Type B pancreatic cell (in vitro differentiated cells): ENCODE data around the gene MARVELD1. TPM values are rescaled to one million over a fixed set of nuclear protein-coding genes. Genes with fewer than 3 reads are reported as not detected.

Source experiments
- DNase-seq: peaks from one replicate; pipeline ENCODE4 v3.0.0; 2021; ENCODE audit warnings: mixed read lengths; ENCODE audit not compliant: unreplicated experiment; ENCODE audit errors: extremely low spot score
- H3K27ac Mint-ChIP-seq: 2 replicates; pipeline ENCODE4 v1.8.0; 2021; ENCODE audit warnings: mild to moderate bottlenecking, mixed read lengths
- H3K27me3 Mint-ChIP-seq: 2 replicates; pipeline ENCODE4 v1.8.0; 2021; ENCODE audit warnings: mixed read lengths
- H3K36me3 Mint-ChIP-seq: 2 replicates; pipeline ENCODE4 v1.8.0; 2021; ENCODE audit warnings: mixed read lengths
- H3K4me1 Mint-ChIP-seq: one replicate; pipeline ENCODE4 v1.8.0; 2021; ENCODE audit warnings: mixed read lengths; ENCODE audit not compliant: unreplicated experiment
- H3K4me3 Mint-ChIP-seq: 2 replicates; pipeline ENCODE4 v1.8.0; 2021; ENCODE audit warnings: mild to moderate bottlenecking, mixed read lengths
- H3K9me3 Mint-ChIP-seq: 2 replicates; pipeline ENCODE4 v1.8.0; 2021; ENCODE audit warnings: mixed read lengths
- CTCF ChIP-seq: fragments of 200-600 bp; sonication (generic); conservative IDR thresholded peaks from 2 replicates; pipeline ENCODE4 v1.5.0; 2021; ENCODE audit warnings: antibody characterized with exemption, mild to moderate bottlenecking
- total RNA-seq: library from RNA; stranded (reverse); gene quantifications from 2 replicates; pipeline ENCODE4 v1.2.1, GENCODE V29; 2021; ENCODE audit warnings: low replicate concordance

Gene MARVELD1
- total RNA-seq, 1 donor from 2014 or later: 43.7 TPM

- peaks cover 15% of the 10 kb centered on the region for H3K4me1 Mint-ChIP-seq
- peak overlapping the region; percentile 54 for H3K27ac Mint-ChIP-seq
- H3K27me3 Mint-ChIP-seq: no peaks in the 10 kb centered on the region
- no peak for DNase-seq
- H3K36me3 Mint-ChIP-seq: peaks cover 22% of the 10 kb centered on the region
- TF ChIP-seq CTCF: no peak
- H3K9me3 Mint-ChIP-seq: no peaks in the 10 kb centered on the region
- no peak overlapping the region for H3K4me3 Mint-ChIP-seq
Observed at GRCh38 chr10:97743169-97743943, 29.8 kb downstream of the MARVELD1 start.

GRCh38 chr10:97744405-97745035, 31.0 kb downstream of the MARVELD1 start:
- Mint-ChIP-seq H3K4me1 (peaks cover 14% of the 10 kb centered on the region), H3K4me3 (no peak overlapping the region), H3K27me3 (no peaks in the 10 kb centered on the region), H3K9me3 (no peaks in the 10 kb centered on the region), H3K27ac (peak overlapping the region; percentile 63), H3K36me3 (peaks cover 22% of the 10 kb centered on the region)
- no peak for TF ChIP-seq CTCF
- DNase-seq: no peak

- no peaks in the 10 kb centered on the region for H3K9me3 Mint-ChIP-seq
- no peak for DNase-seq
- TF ChIP-seq CTCF: no peak
- no peaks in the 10 kb centered on the region for H3K4me1 Mint-ChIP-seq
- H3K4me3 Mint-ChIP-seq: no peak overlapping the region
- no peak overlapping the region for H3K27ac Mint-ChIP-seq
- H3K27me3 Mint-ChIP-seq: no peaks in the 10 kb centered on the region
- peaks cover 29% of the 10 kb centered on the region for H3K36me3 Mint-ChIP-seq
Observed at GRCh38 chr10:97747573-97747972, 34.0 kb downstream of the MARVELD1 start.

GRCh38 chr10:97748116-97748515, 34.6 kb downstream of the MARVELD1 start:
- H3K36me3 Mint-ChIP-seq: peaks cover 26% of the 10 kb centered on the region
- H3K27ac Mint-ChIP-seq: no peak overlapping the region
- no peak overlapping the region for H3K4me3 Mint-ChIP-seq
- no peaks in the 10 kb centered on the region for H3K9me3 Mint-ChIP-seq
- TF ChIP-seq CTCF: no peak
- H3K27me3 Mint-ChIP-seq: no peaks in the 10 kb centered on the region
- H3K4me1 Mint-ChIP-seq: no peaks in the 10 kb centered on the region
- DNase-seq: no peak

- TF ChIP-seq CTCF: no peak
- H3K36me3 Mint-ChIP-seq: peaks cover 24% of the 10 kb centered on the region
- DNase-seq: no peak
- H3K4me1 Mint-ChIP-seq: no peaks in the 10 kb centered on the region
- H3K4me3 Mint-ChIP-seq: no peak overlapping the region
- H3K27me3 Mint-ChIP-seq: no peaks in the 10 kb centered on the region
- H3K27ac Mint-ChIP-seq: no peak overlapping the region
- H3K9me3 Mint-ChIP-seq: no peaks in the 10 kb centered on the region
Observed at GRCh38 chr10:97752956-97753355, 39.4 kb downstream of the MARVELD1 start.
